Aorta (tissue), 5 donors: Measurements from ENCODE around the gene STX16. TPM values are rescaled to one million over a fixed set of nuclear protein-coding genes. Genes with fewer than 3 reads are reported as not detected.

Source experiments
- ATAC-seq: fragments of 200-7000 bp; cut with Tn5 transposase; one replicate; pipeline ENCODE4 v1.9.1; 2022; ENCODE audit warnings: moderate library complexity; ENCODE audit not compliant: low FRiP score
- DNase-seq, 2 donors: peaks; one replicate each; pipeline ENCODE4 v3.0.0-alpha.2; 2020
- H3K27ac ChIP-seq, 2 donors: one replicate each; pipeline ENCODE4 v1.5.1; 2013; ENCODE audit warnings: low read length in 2 of 2, mild to moderate bottlenecking in 2 of 2, moderate library complexity in 2 of 2, control low read depth in 1 of 2, inconsistent platforms in 1 of 2, low read depth in 1 of 2
- H3K27me3 ChIP-seq, 2 donors: one replicate each; pipeline ENCODE4 v1.6.1; 2013; ENCODE audit warnings: control low read depth in 1 of 2, low read length in 1 of 2, mild to moderate bottlenecking in 1 of 2, moderate library complexity in 1 of 2; ENCODE audit not compliant: insufficient read depth in 2 of 2, control insufficient read depth in 1 of 2
- H3K36me3 ChIP-seq, 2 donors: one replicate each; pipeline ENCODE4 v1.6.1; 2013; ENCODE audit warnings: control low read depth in 1 of 2, low read length in 1 of 2, mild to moderate bottlenecking in 1 of 2; ENCODE audit not compliant: insufficient read depth in 2 of 2, control insufficient read depth in 1 of 2
- H3K4me1 ChIP-seq, 2 donors: one replicate each; pipeline ENCODE4 v1.6.1; 2013; ENCODE audit warnings: low read length in 2 of 2, control low read depth in 1 of 2, mild to moderate bottlenecking in 1 of 2, moderate library complexity in 1 of 2; ENCODE audit not compliant: insufficient read depth in 2 of 2, control insufficient read depth in 1 of 2
- H3K4me3 ChIP-seq, 2 donors: one replicate each; pipeline ENCODE4 v1.5.1; 2013; ENCODE audit warnings: low read length in 2 of 2, control low read depth in 1 of 2, mild to moderate bottlenecking in 1 of 2
- H3K9me3 ChIP-seq: one replicate; pipeline ENCODE4 v1.6.1; 2013; ENCODE audit warnings: mild to moderate bottlenecking, low read length; ENCODE audit not compliant: control insufficient read depth
- WGBS, 2 donors: extraction: QIAGEN DNeasy Blood & Tissue Kit; methylation state at CpG; one replicate each; pipeline ENCODE4 v1.1.7; 2013; 5-methylcytosine and 5-hydroxymethylcytosine counted together
- intact Hi-C, 2 donors: fragments of 100-400 bp; cut with DNase I; formaldehyde crosslinking; loops; one replicate each; pipeline versions ENCODE4 v1.14.2 to v1.15.0; 2022
- polyA plus RNA-seq, 2 donors: library from polyadenylated mRNA; stranded (reverse); fragments of 200-250 nt; gene quantifications; one replicate each; pipeline ENCODE4 v1.2.3, GENCODE V29; 2013
- total RNA-seq, 2 donors: library from RNA; stranded (reverse); fragmentation: NEBNext Ultra II Directional; extraction: Animal tissue kit (Norgen Biotek cat#: 25700); gene quantifications; one replicate each; pipeline ENCODE4 v1.2.1, GENCODE V29; 2021
- donor health status: healthy with polysubstance abuse.
- donor health status: Bipolar disorder and iron deficiency.
- donor health status: DM: no; HTN: no; CAD: no.
- donor health status: DM: no; HTN: no; CAD: no.
- donor health status: DM: yes; HTN: yes; CAD: no.

STX16 gene
- total and polyA plus RNA-seq, 4 donors, result 17.9 to 75.7 (median 59.6) TPM

- DNase-seq (no peak), ATAC-seq (no peak)
- intact Hi-C loops, result no loop called here
- no peaks in the 10 kb centered on the region for H3K36me3 ChIP-seq
- H3K9me3 ChIP-seq, result no peaks in the 10 kb centered on the region
- H3K27me3 ChIP-seq, result no peaks in the 10 kb centered on the region
- H3K27ac ChIP-seq, result no peak overlapping the region
- H3K4me3 ChIP-seq, result no peak overlapping the region
- no peaks in the 10 kb centered on the region for H3K4me1 ChIP-seq
- WGBS, 2 donors, result 80 to 83% methylated on average over 22 of the region's 22 CpGs
These were observed 35.9 kb upstream of the STX16 start for GRCh38 chr20:58614984-58615760.

GRCh38 chr20:58616411-58616810 lies 34.7 kb upstream of the STX16 start:
- no peaks in the 10 kb centered on the region for H3K4me1 ChIP-seq
- H3K9me3 ChIP-seq, result no peaks in the 10 kb centered on the region
- H3K4me3 ChIP-seq, result no peak overlapping the region
- H3K27ac ChIP-seq, result no peak overlapping the region
- DNase-seq (peak in 1 of 2 donors; percentile 59), ATAC-seq (no peak)
- H3K27me3 ChIP-seq, result no peaks in the 10 kb centered on the region
- intact Hi-C loops, result no loop called here
- WGBS, 2 donors, result 95 to 96% methylated on average over 7 of the region's 7 CpGs
- no peaks in the 10 kb centered on the region for H3K36me3 ChIP-seq

GRCh38 chr20:58617158-58617557 lies 33.9 kb upstream of the STX16 start:
- Histone ChIP-seq H3K36me3 (no peaks in the 10 kb centered on the region), H3K4me3 (no peak overlapping the region), H3K4me1 (no peaks in the 10 kb centered on the region), H3K27me3 (no peaks in the 10 kb centered on the region), H3K27ac (no peak overlapping the region), H3K9me3 (no peaks in the 10 kb centered on the region)
- intact Hi-C loops, result no loop called here
- no peak for ATAC-seq
- peak in 1 of 2 donors; percentile 3 for DNase-seq
- 97% methylated on average over 5 of the region's 5 CpGs for WGBS, 2 donors

- ATAC-seq (no peak), DNase-seq (peak in 1 of 2 donors; percentile 72)
- Histone ChIP-seq H3K27ac (no peak overlapping the region), H3K4me3 (no peak overlapping the region), H3K4me1 (no peaks in the 10 kb centered on the region), H3K27me3 (no peaks in the 10 kb centered on the region), H3K36me3 (no peaks in the 10 kb centered on the region), H3K9me3 (no peaks in the 10 kb centered on the region)
- intact Hi-C loops, result no loop called here
- 24 to 29% methylated on average over 12 of the region's 12 CpGs for WGBS, 2 donors
These were observed 32.6 kb upstream of the STX16 start for GRCh38 chr20:58618351-58619076.

GRCh38 chr20:58619077-58619863 lies 31.8 kb upstream of the STX16 start:
- intact Hi-C loops, result no loop called here
- ATAC-seq (no peak), DNase-seq (no peak)
- Histone ChIP-seq H3K9me3 (no peaks in the 10 kb centered on the region), H3K4me1 (no peaks in the 10 kb centered on the region), H3K36me3 (no peaks in the 10 kb centered on the region), H3K27ac (no peak overlapping the region), H3K4me3 (no peak overlapping the region), H3K27me3 (no peaks in the 10 kb centered on the region)
- WGBS, 2 donors, result 91 to 92% methylated on average over 22 of the region's 22 CpGs

GRCh38 chr20:58619864-58620431 lies 31.1 kb upstream of the STX16 start:
- no peak for ATAC-seq
- no peak overlapping the region for H3K27ac ChIP-seq
- no peaks in the 10 kb centered on the region for H3K9me3 ChIP-seq
- H3K4me3 ChIP-seq, result no peak overlapping the region
- intact Hi-C loops, result no loop called here
- DNase-seq, result no peak
- no peaks in the 10 kb centered on the region for H3K36me3 ChIP-seq
- H3K27me3 ChIP-seq, result no peaks in the 10 kb centered on the region
- 77 to 84% methylated on average over 11 of the region's 11 CpGs for WGBS, 2 donors
- no peaks in the 10 kb centered on the region for H3K4me1 ChIP-seq

- no peak for DNase-seq
- ATAC-seq, result no peak
- H3K36me3 ChIP-seq, result no peaks in the 10 kb centered on the region
- H3K27me3 ChIP-seq, result no peaks in the 10 kb centered on the region
- no peaks in the 10 kb centered on the region for H3K4me1 ChIP-seq
- intact Hi-C loops, result no loop called here
- 97 to 98% methylated on average over 9 of the region's 9 CpGs for WGBS, 2 donors
- no peak overlapping the region for H3K4me3 ChIP-seq
- no peak overlapping the region for H3K27ac ChIP-seq
- no peaks in the 10 kb centered on the region for H3K9me3 ChIP-seq
These were observed 29.1 kb upstream of the STX16 start for GRCh38 chr20:58621906-58622548.
